Neural progenitor cell (in vitro differentiated cells): Measurements from ENCODE around the gene MFSD12.

Experiments used
- CTCF ChIP-seq: fragments of 200-600 bp; sonication (generic); IDR thresholded peaks from 2 replicates; pipeline ENCODE4 v1.5.1; 2017; ENCODE audit warnings: antibody characterized with exemption, mild to moderate bottlenecking
- EZH2 ChIP-seq: fragments of 200-600 bp; sonication (generic); IDR thresholded peaks from 2 replicates; pipeline ENCODE4 v1.6.1; 2017; ENCODE audit warnings: antibody characterized with exemption, mild to moderate bottlenecking, moderate library complexity
- EZH2phosphoT487 ChIP-seq: fragments of 200-600 bp; sonication (generic); IDR thresholded peaks from 2 replicates; pipeline ENCODE4 v1.6.1; 2017; ENCODE audit warnings: antibody characterized with exemption

DNA sequence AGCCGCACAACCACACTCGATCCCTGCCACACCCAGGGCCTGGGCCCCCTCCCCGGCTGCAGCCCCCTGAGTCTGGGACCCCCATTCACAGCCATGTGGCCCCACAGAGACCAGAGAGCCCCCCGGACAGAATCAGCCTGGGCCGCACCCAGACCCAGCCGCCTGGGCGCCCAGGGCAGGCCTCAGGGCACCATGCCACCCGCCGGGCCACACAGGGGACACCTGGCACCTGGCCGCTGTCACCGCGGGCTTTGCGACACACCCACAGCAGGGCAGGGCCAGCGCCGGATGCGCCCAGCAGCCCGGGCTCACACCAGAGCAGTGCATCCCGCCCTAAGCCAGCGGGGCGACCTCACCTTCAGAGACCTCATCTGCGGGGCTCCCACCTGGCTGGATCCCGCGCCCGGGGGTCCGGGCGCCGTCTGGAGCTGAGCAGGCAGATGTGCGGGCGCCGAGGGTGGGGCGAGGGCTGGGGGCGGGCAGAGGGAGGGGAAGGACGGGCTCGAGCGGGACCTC is 48.8 kb upstream of the MFSD12 start:
- TF ChIP-seq CTCF (no peak), EZH2 (peak; percentile 52), EZH2phosphoT487 (no peak)
